Astrocyte (in vitro differentiated cells and primary cell): Measurements from ENCODE around the gene GHRHR. TPM values are rescaled to one million over a fixed set of nuclear protein-coding genes. Genes with fewer than 3 reads are reported as not detected.

Experiments
- DNase-seq: peaks from one replicate; pipeline ENCODE4 v3.0.0-alpha.2; 2010; ENCODE audit warnings: low read depth
- FAIRE-seq: peaks from 2 replicates; lab custom pipeline; 2011; peaks lifted over from hg19 to GRCh38; lab: Jason Lieb, UNC
- H2AFZ ChIP-seq: 2 replicates; pipeline ENCODE4 v1.6.0; 2012; ENCODE audit warnings: low read depth, low read length, inconsistent platforms
- H3K27ac ChIP-seq: 2 replicates; pipeline ENCODE4 v1.5.1; 2011; ENCODE audit warnings: low read depth, low read length, inconsistent platforms
- H3K27me3 ChIP-seq: 2 replicates; pipeline ENCODE4 v1.6.0; 2011; ENCODE audit warnings: low read length, inconsistent platforms; ENCODE audit not compliant: insufficient read depth
- H3K36me3 ChIP-seq: 2 replicates; pipeline ENCODE4 v1.5.1; 2011; ENCODE audit warnings: low read length, inconsistent platforms; ENCODE audit not compliant: insufficient read depth
- H3K4me1 ChIP-seq: 2 replicates; pipeline ENCODE4 v1.5.1; 2011; ENCODE audit warnings: low read length, inconsistent platforms; ENCODE audit not compliant: insufficient read depth
- H3K4me2 ChIP-seq: 2 replicates; pipeline ENCODE4 v1.6.0; 2012; ENCODE audit warnings: low read length, inconsistent platforms
- H3K4me3 ChIP-seq: 2 replicates; pipeline ENCODE4 v1.5.1; 2011; ENCODE audit warnings: low read depth, mild to moderate bottlenecking, low read length, inconsistent platforms; ENCODE audit not compliant: insufficient read depth
- H3K79me2 ChIP-seq: 2 replicates; pipeline ENCODE4 v1.6.0; 2012; ENCODE audit warnings: mild to moderate bottlenecking, low read length, inconsistent platforms; ENCODE audit not compliant: insufficient read depth
- H3K9ac ChIP-seq: 2 replicates; pipeline ENCODE4 v1.6.0; 2012; ENCODE audit warnings: mild to moderate bottlenecking, low read length, inconsistent platforms
- H3K9me3 ChIP-seq: 2 replicates; pipeline ENCODE4 v1.5.1; 2012; ENCODE audit warnings: low read depth, mild to moderate bottlenecking, low read length, inconsistent platforms; ENCODE audit not compliant: insufficient read depth
- H4K20me1 ChIP-seq: 2 replicates; pipeline ENCODE4 v1.6.0; 2012; ENCODE audit warnings: low read length, inconsistent platforms; ENCODE audit not compliant: insufficient read depth
- H3K27ac Mint-ChIP-seq: one replicate; pipeline ENCODE4 v1.8.0; 2021; ENCODE audit warnings: mild to moderate bottlenecking, mixed read lengths; ENCODE audit not compliant: unreplicated experiment
- H3K27me3 Mint-ChIP-seq: one replicate; pipeline ENCODE4 v1.8.0; 2021; ENCODE audit warnings: low read depth, mixed read lengths; ENCODE audit not compliant: unreplicated experiment
- H3K36me3 Mint-ChIP-seq: one replicate; pipeline ENCODE4 v1.8.0; 2021; ENCODE audit warnings: low read depth, mixed read lengths; ENCODE audit not compliant: unreplicated experiment
- H3K4me1 Mint-ChIP-seq: one replicate; pipeline ENCODE4 v1.8.0; 2021; ENCODE audit warnings: low read depth, mixed read lengths; ENCODE audit not compliant: unreplicated experiment
- H3K4me3 Mint-ChIP-seq: one replicate; pipeline ENCODE4 v1.8.0; 2021; ENCODE audit warnings: mild to moderate bottlenecking, moderate library complexity, mixed read lengths; ENCODE audit not compliant: unreplicated experiment
- H3K9me3 Mint-ChIP-seq: one replicate; pipeline ENCODE4 v1.8.0; 2021; ENCODE audit warnings: mild to moderate bottlenecking, mixed read lengths; ENCODE audit not compliant: unreplicated experiment
- EZH2 ChIP-seq: IDR thresholded peaks from 2 replicates; pipeline ENCODE4 v1.6.1; 2012; ENCODE audit warnings: mild to moderate bottlenecking, low read length, inconsistent platforms; ENCODE audit not compliant: insufficient read depth
- total RNA-seq: library from RNA; stranded (reverse); gene quantifications from 2 replicates; pipeline ENCODE4 v1.2.1, GENCODE V29; 2021
- TF ChIP-seq, protein P1 (sequence below): IDR thresholded peaks from 2 replicates; pipeline ENCODE4 v1.5.1; 2011; ENCODE audit warnings: low read depth, mild to moderate bottlenecking, inconsistent platforms, low read length, moderate library complexity; ENCODE audit not compliant: insufficient read depth

Gene GHRHR
- total RNA-seq, 1 donor from 2014 or later, result not detected

DNA sequence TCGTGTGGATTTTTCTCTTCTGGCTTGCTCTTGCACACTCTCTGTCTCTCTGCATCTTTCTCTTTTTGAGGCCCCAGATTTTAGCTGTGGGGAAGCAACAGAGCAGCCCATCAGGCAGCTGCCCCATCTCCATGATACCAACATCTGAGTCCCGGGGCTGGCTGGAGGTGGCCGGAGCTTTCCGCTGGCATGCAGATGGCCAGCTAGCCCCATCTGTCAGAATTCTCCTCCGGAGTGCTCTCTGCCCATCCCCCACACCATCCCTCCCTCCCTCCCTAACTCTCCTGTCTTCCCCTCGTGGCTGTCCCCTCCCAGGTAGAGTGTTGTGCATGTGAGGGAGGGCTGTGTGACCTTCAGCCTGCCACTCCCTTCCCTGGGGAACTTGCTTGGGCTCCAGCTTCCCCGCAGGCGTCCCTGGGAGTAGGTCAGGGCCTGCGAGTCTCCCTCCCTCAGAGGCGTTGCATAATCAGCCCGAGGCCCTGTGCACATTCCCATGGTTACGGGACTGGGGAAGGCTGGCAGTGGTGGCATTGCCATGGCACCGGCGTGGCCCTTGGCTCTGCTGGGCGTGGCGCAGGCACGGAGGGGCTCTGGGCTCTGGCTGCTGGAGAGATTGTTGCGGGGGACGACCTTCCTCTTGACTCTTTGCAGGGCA is 24.7 kb downstream of the GHRHR start:
- H3K9ac ChIP-seq, result no peak overlapping the region
- FAIRE-seq (no peak), DNase-seq (no peak)
- no peaks in the 10 kb centered on the region for H3K36me3 ChIP-seq
- H3K27me3 Mint-ChIP-seq, result peaks cover 31% of the 10 kb centered on the region
- no peak overlapping the region for H3K4me3 ChIP-seq
- H4K20me1 ChIP-seq, result no peaks in the 10 kb centered on the region
- H3K4me2 ChIP-seq, result no peak overlapping the region
- H3K9me3 ChIP-seq, result no peaks in the 10 kb centered on the region
- H3K79me2 ChIP-seq, result no peaks in the 10 kb centered on the region
- TF ChIP-seq, protein P1, sequence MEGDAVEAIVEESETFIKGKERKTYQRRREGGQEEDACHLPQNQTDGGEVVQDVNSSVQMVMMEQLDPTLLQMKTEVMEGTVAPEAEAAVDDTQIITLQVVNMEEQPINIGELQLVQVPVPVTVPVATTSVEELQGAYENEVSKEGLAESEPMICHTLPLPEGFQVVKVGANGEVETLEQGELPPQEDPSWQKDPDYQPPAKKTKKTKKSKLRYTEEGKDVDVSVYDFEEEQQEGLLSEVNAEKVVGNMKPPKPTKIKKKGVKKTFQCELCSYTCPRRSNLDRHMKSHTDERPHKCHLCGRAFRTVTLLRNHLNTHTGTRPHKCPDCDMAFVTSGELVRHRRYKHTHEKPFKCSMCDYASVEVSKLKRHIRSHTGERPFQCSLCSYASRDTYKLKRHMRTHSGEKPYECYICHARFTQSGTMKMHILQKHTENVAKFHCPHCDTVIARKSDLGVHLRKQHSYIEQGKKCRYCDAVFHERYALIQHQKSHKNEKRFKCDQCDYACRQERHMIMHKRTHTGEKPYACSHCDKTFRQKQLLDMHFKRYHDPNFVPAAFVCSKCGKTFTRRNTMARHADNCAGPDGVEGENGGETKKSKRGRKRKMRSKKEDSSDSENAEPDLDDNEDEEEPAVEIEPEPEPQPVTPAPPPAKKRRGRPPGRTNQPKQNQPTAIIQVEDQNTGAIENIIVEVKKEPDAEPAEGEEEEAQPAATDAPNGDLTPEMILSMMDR, result no peak
- TF ChIP-seq EZH2, result no peak
- H3K9me3 Mint-ChIP-seq, result peaks cover 3% of the 10 kb centered on the region
- peaks cover 3% of the 10 kb centered on the region for H3K4me1 Mint-ChIP-seq
- no peaks in the 10 kb centered on the region for H3K27me3 ChIP-seq
- H3K27ac Mint-ChIP-seq, result no peak overlapping the region
- H2AFZ ChIP-seq, result no peak overlapping the region
- no peak overlapping the region for H3K27ac ChIP-seq
- H3K4me1 ChIP-seq, result no peaks in the 10 kb centered on the region
- no peak overlapping the region for H3K4me3 Mint-ChIP-seq
- H3K36me3 Mint-ChIP-seq, result no peaks in the 10 kb centered on the region

GRCh38 chr7:30989008-30989823 is 25.5 kb downstream of the GHRHR start:
- Mint-ChIP-seq H3K4me1 (peaks cover 3% of the 10 kb centered on the region), H3K9me3 (peaks cover 4% of the 10 kb centered on the region), H3K4me3 (no peak overlapping the region), H3K27ac (no peak overlapping the region), H3K27me3 (peaks cover 28% of the 10 kb centered on the region), H3K36me3 (no peaks in the 10 kb centered on the region)
- H4K20me1 ChIP-seq, result no peaks in the 10 kb centered on the region
- no peak overlapping the region for H3K4me3 ChIP-seq
- no peaks in the 10 kb centered on the region for H3K4me1 ChIP-seq
- H3K27ac ChIP-seq, result no peak overlapping the region
- no peak overlapping the region for H3K4me2 ChIP-seq
- no peaks in the 10 kb centered on the region for H3K79me2 ChIP-seq
- H3K36me3 ChIP-seq, result no peaks in the 10 kb centered on the region
- DNase-seq (no peak), FAIRE-seq (no peak)
- no peak for TF ChIP-seq EZH2
- TF ChIP-seq, protein P1, result no peak
- H3K9me3 ChIP-seq, result no peaks in the 10 kb centered on the region
- no peaks in the 10 kb centered on the region for H3K27me3 ChIP-seq
- no peak overlapping the region for H2AFZ ChIP-seq
- no peak overlapping the region for H3K9ac ChIP-seq
